Uterus (tissue), 2 donors: ENCODE results near the gene RBMS1.

ENCODE experiments used
- CTCF ChIP-seq, 4 experiments: fragments of 200-600 bp in 2 of 4; fragments of 450-650 bp in 2 of 4; sonication (generic) in 2 of 4; IDR thresholded peaks; one replicate each; pipeline ENCODE4 v1.5.1; 2016 to 2019; ENCODE audit warnings: antibody characterized with exemption in 4 of 4, mild to moderate bottlenecking in 2 of 4, moderate library complexity in 1 of 4
- POLR2A ChIP-seq, 2 donors: fragments of 450-650 bp; IDR thresholded peaks; one replicate each; pipeline ENCODE4 v1.6.1; 2016; ENCODE audit warnings: antibody characterized with exemption in 2 of 2, mild to moderate bottlenecking in 1 of 2, moderate library complexity in 1 of 2

GRCh38 chr2:160534996-160535395, 41.4 kb upstream of the RBMS1 start:
- no peak for TF ChIP-seq CTCF (IDR thresholded peaks at IDR 0.05)
- no peak for TF ChIP-seq POLR2A (IDR thresholded peaks at IDR 0.05)
